Bladder microvascular endothelial cell (primary cell): ENCODE data around the gene SASH1. TPM values are rescaled to one million over a fixed set of nuclear protein-coding genes. Genes with fewer than 3 reads are reported as not detected.

ENCODE experiments used
- total RNA-seq: library from RNA; depleted of rRNA; stranded (reverse); fragments of >200 nt; gene quantifications from 2 replicates; pipeline ENCODE4 v1.2.3, GENCODE V29; 2014

Gene SASH1
- 65.4 and 123 TPM in 2 replicates for total RNA-seq

DNA sequence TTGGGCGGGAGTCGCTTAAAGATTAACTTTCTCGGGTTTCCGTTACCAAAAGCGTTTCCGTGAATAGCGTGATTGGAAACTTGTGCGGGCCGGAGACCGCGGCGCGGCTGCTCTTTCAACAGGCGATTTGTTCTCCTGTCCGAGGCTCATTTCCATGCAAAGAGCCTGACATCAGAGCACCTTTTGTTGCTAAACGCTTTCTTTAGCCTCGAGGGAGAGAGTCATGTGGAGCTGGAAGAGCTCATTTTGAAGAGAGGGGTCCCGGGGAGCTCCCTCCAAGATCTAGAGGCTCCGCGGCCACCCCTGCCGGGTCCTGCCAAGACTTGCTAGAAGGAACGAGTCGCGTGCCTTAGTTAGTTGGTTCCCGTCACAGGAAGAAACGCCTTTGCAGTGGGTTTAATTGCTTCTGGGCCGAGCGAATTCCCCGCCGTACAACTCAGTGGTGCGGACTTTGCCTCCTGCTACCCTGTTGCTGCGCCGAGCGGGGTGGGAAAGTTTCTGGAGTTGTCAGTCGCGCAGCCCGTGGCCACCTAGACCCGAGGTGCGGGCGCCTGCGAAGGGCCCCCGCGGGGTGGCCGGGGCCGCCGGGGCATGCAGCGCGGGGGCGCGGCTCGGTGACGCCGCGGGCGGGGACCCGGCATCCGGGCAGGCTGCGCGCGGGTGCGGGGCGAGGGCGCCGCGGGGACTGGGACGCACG is at the start of gene SASH1:
TSS of gene SASH1 (plus strand) at position 489 of the 697 bp plus-strand sequence. CDS start 230 bp downstream, outside the sequence.

